ENCODE measurements around the gene FHOD1.

GRCh38 chr16:67185651-67186134 is 61.6 kb downstream of the FHOD1 start:
- no peak for TF ChIP-seq CTCF (conservative IDR thresholded peaks at IDR 0.05; ENCODE audit: low read depth, low read length)
- no peak for TF ChIP-seq SMC3 (IDR thresholded peaks at IDR 0.05; ENCODE audit: low read depth, low read length)
- TF ChIP-seq CEBPB (IDR thresholded peaks at IDR 0.05; ENCODE audit: low read depth, low read length) = no peak
- TF ChIP-seq NFE2L2 (IDR thresholded peaks at IDR 0.05; ENCODE audit: low read depth, low read length) = no peak
- no peak for TF ChIP-seq MAFK (IDR thresholded peaks at IDR 0.05; ENCODE audit: low read depth, low read length)
- TF ChIP-seq FOS (IDR thresholded peaks at IDR 0.05; ENCODE audit: low read depth, low read length) = no peak
- TF ChIP-seq POLR2A (IDR thresholded peaks at IDR 0.05; ENCODE audit: low read depth, low read length) = no peak
- no peak for TF ChIP-seq MXI1 (IDR thresholded peaks at IDR 0.05; ENCODE audit: borderline replicate concordance, low read depth, low read length)
- TF ChIP-seq ELK1 (IDR thresholded peaks at IDR 0.05; ENCODE audit: borderline replicate concordance, low read depth, low read length) = no peak
- TF ChIP-seq RFX5 (IDR thresholded peaks at IDR 0.05; ENCODE audit: low read depth, low read length) = no peak
- TF ChIP-seq RAD21 (IDR thresholded peaks at IDR 0.05; ENCODE audit: low read length) = no peak
